Effector memory CD8-positive, alpha-beta T cell (primary cell): ENCODE data around the gene SLC16A4.
A peak's percentile ranks its signal among the peaks of the same experiment; 100 is the strongest.

Experiments used
- ATAC-seq: fragments of 150-1000 bp; cut with Tn5 transposase; replicated peaks from 2 replicates; pipeline ENCODE4 v1.10.0; 2021; ENCODE audit warnings: mild to moderate bottlenecking, moderate library complexity
- DNase-seq, 3 experiments: peaks; one replicate each; pipeline ENCODE4 v3.0.0; 2021
- H3K27ac Mint-ChIP-seq, 2 donors: one replicate each; pipeline ENCODE4 v1.8.0; 2022; ENCODE audit warnings: mild to moderate bottlenecking in 2 of 2, mixed read lengths in 2 of 2, moderate library complexity in 2 of 2
- H3K27me3 Mint-ChIP-seq, 2 donors: one replicate each; pipeline ENCODE4 v1.8.0; 2022; ENCODE audit warnings: mixed read lengths in 2 of 2
- H3K36me3 Mint-ChIP-seq: one replicate; pipeline ENCODE4 v1.8.0; 2022; ENCODE audit warnings: mild to moderate bottlenecking, moderate library complexity, mixed read lengths; ENCODE audit not compliant: insufficient read depth
- H3K4me1 Mint-ChIP-seq, 2 donors: one replicate each; pipeline ENCODE4 v1.8.0; 2022; ENCODE audit warnings: low read depth in 2 of 2, mixed read lengths in 2 of 2
- H3K4me3 Mint-ChIP-seq, 2 donors: one replicate each; pipeline ENCODE4 v1.8.0; 2022; ENCODE audit warnings: mild to moderate bottlenecking in 2 of 2, mixed read lengths in 2 of 2, moderate library complexity in 2 of 2
- H3K9me3 Mint-ChIP-seq, 2 donors: one replicate each; pipeline ENCODE4 v1.8.0; 2022; ENCODE audit warnings: mixed read lengths in 2 of 2

The SLC16A4 gene

GRCh38 chr1:110370827-110371226 lies 20.0 kb downstream of the SLC16A4 start:
- DNase-seq: no peak
- Mint-ChIP-seq H3K27ac (peak overlapping the region in 1 of 2 donors; percentile 33), H3K4me3 (no peak overlapping the region)

GRCh38 chr1:110364221-110364620 lies 26.6 kb downstream of the SLC16A4 start:
- Mint-ChIP-seq H3K9me3 (no peaks in the 10 kb centered on the region), H3K4me1 (peaks cover 2 to 16% of the 10 kb centered on the region in 2 donors), H3K27me3 (no peaks in the 10 kb centered on the region), H3K27ac (no peak overlapping the region), H3K36me3 (peaks cover 22% of the 10 kb centered on the region), H3K4me3 (no peak overlapping the region)
- ATAC-seq (no peak), DNase-seq (no peak)

More at GRCh38 chr1:110370827-110371226, 20.0 kb downstream of the SLC16A4 start:
- peaks cover 0 to 11% of the 10 kb centered on the region in 2 donors for H3K4me1 Mint-ChIP-seq
- no peaks in the 10 kb centered on the region for H3K27me3 Mint-ChIP-seq
- no peaks in the 10 kb centered on the region for H3K9me3 Mint-ChIP-seq
- no peak for ATAC-seq
- H3K36me3 Mint-ChIP-seq: peaks cover 42% of the 10 kb centered on the region

GRCh38 chr1:110361856-110362255 lies 29.0 kb downstream of the SLC16A4 start:
- Mint-ChIP-seq H3K27me3 (no peaks in the 10 kb centered on the region), H3K9me3 (no peaks in the 10 kb centered on the region), H3K4me3 (no peak overlapping the region), H3K36me3 (peaks cover 22% of the 10 kb centered on the region), H3K27ac (peak overlapping the region in 1 of 2 donors; percentile 39), H3K4me1 (peaks cover 2 to 16% of the 10 kb centered on the region in 2 donors)
- ATAC-seq (no peak), DNase-seq (no peak)

- Mint-ChIP-seq H3K27me3 (no peaks in the 10 kb centered on the region), H3K4me1 (peaks cover 4 to 22% of the 10 kb centered on the region in 2 donors), H3K27ac (peak overlapping the region in 1 of 2 donors; percentile 46), H3K4me3 (no peak overlapping the region), H3K36me3 (peaks cover 23% of the 10 kb centered on the region), H3K9me3 (no peaks in the 10 kb centered on the region)
- no peak for DNase-seq
- no peak for ATAC-seq
Measured at GRCh38 chr1:110360431-110360830, 30.4 kb downstream of the SLC16A4 start.

GRCh38 chr1:110356379-110356778 lies 34.4 kb downstream of the SLC16A4 start:
- Mint-ChIP-seq H3K4me3 (no peak overlapping the region), H3K27me3 (no peaks in the 10 kb centered on the region), H3K4me1 (peaks cover 6 to 28% of the 10 kb centered on the region in 2 donors), H3K27ac (peak overlapping the region in 1 of 2 donors; percentile 80), H3K9me3 (no peaks in the 10 kb centered on the region), H3K36me3 (peaks cover 14% of the 10 kb centered on the region)
- ATAC-seq: no peak
- DNase-seq: no peak

GRCh38 chr1:110355321-110355720 lies 35.5 kb downstream of the SLC16A4 start:
- DNase-seq (no peak), ATAC-seq (no peak)
- Mint-ChIP-seq H3K27ac (peak overlapping the region in 1 of 2 donors; percentile 80), H3K36me3 (peaks cover 16% of the 10 kb centered on the region), H3K4me1 (peaks cover 11 to 36% of the 10 kb centered on the region in 2 donors), H3K9me3 (no peaks in the 10 kb centered on the region), H3K27me3 (no peaks in the 10 kb centered on the region), H3K4me3 (no peak overlapping the region)

GRCh38 chr1:110350360-110350759 lies 40.5 kb downstream of the SLC16A4 start:
- peaks cover 43% of the 10 kb centered on the region for H3K36me3 Mint-ChIP-seq

GRCh38 chr1:110348771-110349170 lies 42.1 kb downstream of the SLC16A4 start:
- Mint-ChIP-seq H3K27ac (peak overlapping the region; percentile 20 to 32), H3K27me3 (no peaks in the 10 kb centered on the region), H3K4me1 (peaks cover 49 to 78% of the 10 kb centered on the region in 2 donors), H3K4me3 (peak overlapping the region; percentile 25 to 38), H3K36me3 (peaks cover 50% of the 10 kb centered on the region), H3K9me3 (no peaks in the 10 kb centered on the region)
- ATAC-seq: no peak
- DNase-seq: no peak

More at GRCh38 chr1:110350360-110350759, 40.5 kb downstream of the SLC16A4 start:
- no peaks in the 10 kb centered on the region for H3K9me3 Mint-ChIP-seq
- peak overlapping the region in 1 of 2 donors; percentile 20 for H3K4me3 Mint-ChIP-seq
- H3K27ac Mint-ChIP-seq: peak overlapping the region in 1 of 2 donors; percentile 45
- ATAC-seq (no peak), DNase-seq (no peak)
- H3K27me3 Mint-ChIP-seq: no peaks in the 10 kb centered on the region
- peaks cover 42 to 70% of the 10 kb centered on the region in 2 donors for H3K4me1 Mint-ChIP-seq

GRCh38 chr1:110348050-110348449 lies 42.8 kb downstream of the SLC16A4 start:
- Mint-ChIP-seq H3K4me1 (peaks cover 52 to 79% of the 10 kb centered on the region in 2 donors), H3K9me3 (no peaks in the 10 kb centered on the region), H3K27ac (peak overlapping the region; percentile 20 to 32), H3K4me3 (peak overlapping the region; percentile 25 to 73), H3K27me3 (no peaks in the 10 kb centered on the region), H3K36me3 (peaks cover 57% of the 10 kb centered on the region)
- DNase-seq (no peak), ATAC-seq (no peak)

GRCh38 chr1:110347182-110347893 lies 43.5 kb downstream of the SLC16A4 start:
- Mint-ChIP-seq H3K4me1 (peaks cover 56 to 84% of the 10 kb centered on the region in 2 donors), H3K9me3 (no peaks in the 10 kb centered on the region), H3K36me3 (peaks cover 62% of the 10 kb centered on the region), H3K27me3 (no peaks in the 10 kb centered on the region), H3K4me3 (peak overlapping the region; percentile 41 to 73), H3K27ac (peak overlapping the region; percentile 32 to 41)
- ATAC-seq (no peak), DNase-seq (no peak)

GRCh38 chr1:110346690-110347089 lies 44.1 kb downstream of the SLC16A4 start:
- no peak for DNase-seq
- Mint-ChIP-seq H3K9me3 (no peaks in the 10 kb centered on the region), H3K4me1 (peaks cover 60 to 90% of the 10 kb centered on the region in 2 donors), H3K27me3 (no peaks in the 10 kb centered on the region), H3K27ac (peak overlapping the region; percentile 32 to 41), H3K4me3 (peak overlapping the region; percentile 41 to 73), H3K36me3 (peaks cover 65% of the 10 kb centered on the region)
- no peak for ATAC-seq

- Mint-ChIP-seq H3K27ac (peak overlapping the region in 1 of 2 donors; percentile 86), H3K4me3 (peak overlapping the region; percentile 24 to 73)
- no peak for DNase-seq
Measured at GRCh38 chr1:110345480-110345879, 45.3 kb downstream of the SLC16A4 start.

GRCh38 chr1:110344152-110344551 lies 46.7 kb downstream of the SLC16A4 start:
- no peak overlapping the region for H3K4me3 Mint-ChIP-seq
- peaks cover 66 to 87% of the 10 kb centered on the region in 2 donors for H3K4me1 Mint-ChIP-seq
- no peaks in the 10 kb centered on the region for H3K9me3 Mint-ChIP-seq
- H3K27ac Mint-ChIP-seq: peak overlapping the region; percentile 26 to 51
- H3K27me3 Mint-ChIP-seq: no peaks in the 10 kb centered on the region
- DNase-seq (no peak), ATAC-seq (no peak)
- H3K36me3 Mint-ChIP-seq: peaks cover 68% of the 10 kb centered on the region

More at GRCh38 chr1:110345480-110345879, 45.3 kb downstream of the SLC16A4 start:
- Mint-ChIP-seq H3K36me3 (peaks cover 70% of the 10 kb centered on the region), H3K9me3 (no peaks in the 10 kb centered on the region), H3K4me1 (peaks cover 65 to 90% of the 10 kb centered on the region in 2 donors), H3K27me3 (no peaks in the 10 kb centered on the region)
- ATAC-seq: peak; percentile 69

GRCh38 chr1:110343249-110343648 lies 47.6 kb downstream of the SLC16A4 start:
- Mint-ChIP-seq H3K4me3 (no peak overlapping the region), H3K27me3 (no peaks in the 10 kb centered on the region), H3K27ac (peak overlapping the region; percentile 44 to 51), H3K4me1 (peaks cover 57 to 78% of the 10 kb centered on the region in 2 donors), H3K9me3 (no peaks in the 10 kb centered on the region), H3K36me3 (peaks cover 61% of the 10 kb centered on the region)
- ATAC-seq: no peak
- DNase-seq: no peak
